SK-N-MC (cell line): ENCODE data around the gene STAT5A.
"Not testable (repeated sequence)": the region's sequence is repeated elsewhere in the genome, so short reads cannot be mapped to it uniquely, and the experiment has no call there.

Source experiments
- DNase-seq: peaks from one replicate; pipeline ENCODE4 v3.0.0-alpha.2; 2011; ENCODE audit warnings: low read depth, low spot score
- H3K27ac ChIP-seq: fragments of 200-600 bp; sonication (generic); 2 replicates; pipeline ENCODE4 v1.5.1; 2016; ENCODE audit warnings: mixed run types
- H3K36me3 ChIP-seq: fragments of 200-600 bp; sonication (generic); 2 replicates; pipeline ENCODE4 v1.6.1; 2017; ENCODE audit warnings: antibody characterized with exemption, low read length, mixed read lengths; ENCODE audit not compliant: insufficient read depth
- H3K4me3 ChIP-seq: fragments of 200-600 bp; sonication (generic); 2 replicates; pipeline ENCODE4 v1.5.1; 2016
- H3K9ac ChIP-seq: fragments of 200-600 bp; sonication (generic); 2 replicates; pipeline ENCODE4 v1.8.0; 2017; ENCODE audit warnings: mixed run types, mixed read lengths; ENCODE audit not compliant: insufficient read length
- H3K9me3 ChIP-seq: fragments of 200-600 bp; sonication (generic); 2 replicates; pipeline ENCODE4 v1.6.1; 2017; ENCODE audit warnings: low read depth, mild to moderate bottlenecking, antibody characterized with exemption, low read length, moderate library complexity, mixed read lengths
- EZH2 ChIP-seq: fragments of 200-600 bp; sonication (generic); IDR thresholded peaks from one replicate; pipeline ENCODE4 v1.6.1; 2017; ENCODE audit warnings: antibody characterized with exemption
- FOXP2 ChIP-seq: optimal IDR thresholded peaks from 2 replicates; pipeline ENCODE3; 2011; ENCODE audit warnings: mild to moderate bottlenecking, moderate library complexity; ENCODE audit not compliant: insufficient read depth; ENCODE audit errors: extremely low read length, control extremely low read depth
- POLR2AphosphoS5 ChIP-seq: IDR thresholded peaks from 2 replicates; pipeline ENCODE4 v1.6.1; 2012; ENCODE audit warnings: mild to moderate bottlenecking, low read depth, low read length, borderline replicate concordance

STAT5A gene

DNA sequence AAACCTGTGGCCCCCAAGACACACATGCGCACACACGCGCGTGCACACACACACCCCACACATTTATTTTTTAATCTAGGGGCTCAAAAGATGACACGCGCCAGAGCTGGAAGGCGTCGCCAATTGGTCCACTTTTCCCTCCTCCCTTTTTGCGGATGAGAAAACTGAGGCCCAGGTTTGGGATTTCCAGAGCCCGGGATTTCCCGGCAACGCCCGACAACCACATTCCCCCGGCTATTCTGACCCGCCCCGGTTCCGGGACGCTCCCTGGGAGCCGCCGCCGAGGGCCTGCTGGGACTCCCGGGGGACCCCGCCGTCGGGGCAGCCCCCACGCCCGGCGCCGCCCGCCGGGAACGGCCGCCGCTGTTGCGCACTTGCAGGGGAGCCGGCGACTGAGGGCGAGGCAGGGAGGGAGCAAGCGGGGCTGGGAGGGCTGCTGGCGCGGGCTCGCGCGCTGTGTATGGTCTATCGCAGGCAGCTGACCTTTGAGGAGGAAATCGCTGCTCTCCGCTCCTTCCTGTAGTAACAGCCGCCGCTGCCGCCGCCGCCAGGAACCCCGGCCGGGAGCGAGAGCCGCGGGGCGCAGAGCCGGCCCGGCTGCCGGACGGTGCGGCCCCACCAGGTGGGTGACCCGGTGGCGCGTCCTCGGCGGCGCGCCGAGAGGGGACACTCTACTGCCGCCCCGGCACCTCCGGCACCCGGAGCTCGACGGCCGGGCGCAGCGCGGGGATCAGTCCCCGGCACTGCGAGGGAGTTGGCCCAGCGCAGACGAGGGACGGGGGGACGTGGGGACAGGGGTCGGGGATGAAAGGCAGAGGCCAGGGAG lies at the start of gene STAT5A:
STAT5A (plus strand) TSS at position 522 of the 826 bp plus-strand sequence. CDS start 914 bp downstream, outside the sequence.
- H3K9ac ChIP-seq: no peak within 1 kb of the TSS
- no peaks in the 10 kb centered on the region for H3K9me3 ChIP-seq
- H3K36me3 ChIP-seq: no peaks in the 10 kb centered on the region
- H3K27ac ChIP-seq: no peak within 1 kb of the TSS
- DNase-seq: no peak
- TF ChIP-seq EZH2 (no peak), FOXP2 (no peak), POLR2AphosphoS5 (no peak)
- H3K4me3 ChIP-seq: no peak within 1 kb of the TSS

DNA sequence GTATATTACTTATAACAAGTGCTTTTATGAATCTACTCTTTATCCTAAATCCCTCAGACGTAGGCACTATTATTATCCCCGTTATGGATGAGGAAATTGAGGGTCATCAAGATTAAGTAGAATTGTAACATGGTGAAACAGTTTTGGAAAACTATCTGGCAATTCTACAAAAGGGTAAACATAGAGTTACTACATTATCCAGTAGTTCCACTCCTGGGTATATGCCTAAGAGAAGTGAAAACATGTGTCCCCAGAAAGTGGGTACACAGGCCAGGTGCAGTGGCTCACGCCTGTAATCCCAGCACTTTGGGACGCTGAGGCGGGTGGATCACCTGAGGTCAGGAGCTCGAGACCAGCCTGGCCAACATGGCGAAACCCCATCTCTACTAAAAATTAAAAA lies 48.7 kb upstream of the STAT5A start:
- H3K9ac ChIP-seq, H3K36me3 ChIP-seq: not testable (repeated sequence)

GRCh38 chr17:42240201-42240600 lies 48.1 kb upstream of the STAT5A start:
- Histone ChIP-seq H3K9me3 (no peaks in the 10 kb centered on the region), H3K4me3 (no peak overlapping the region), H3K36me3 (no peaks in the 10 kb centered on the region), H3K27ac (no peak overlapping the region), H3K9ac (no peak overlapping the region)
- DNase-seq: no peak
- TF ChIP-seq EZH2 (no peak), FOXP2 (no peak), POLR2AphosphoS5 (no peak)

More for the DNA sequence above, 48.7 kb upstream of the STAT5A start:
- H3K9me3 ChIP-seq, H3K27ac ChIP-seq, DNase-seq, H3K4me3 ChIP-seq: not testable (repeated sequence)

DNA sequence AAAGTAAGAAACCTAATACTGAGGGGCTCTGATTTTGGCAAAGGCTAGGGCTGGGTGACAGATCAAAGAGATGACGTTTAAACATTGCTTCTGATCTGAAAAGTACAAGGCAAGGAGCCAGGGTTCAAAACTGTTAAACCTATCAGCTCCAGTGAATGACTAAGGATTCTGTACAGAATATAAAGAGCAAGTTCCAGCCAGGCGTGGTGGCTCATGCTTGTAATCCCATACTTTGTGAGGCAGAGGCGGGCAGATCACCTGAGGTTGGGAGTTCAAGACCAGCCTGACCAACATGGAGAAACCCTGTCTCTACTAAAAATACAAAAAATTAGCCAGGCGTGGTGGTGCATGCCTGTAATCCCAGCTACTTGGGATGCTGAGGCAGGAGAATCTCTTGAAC lies 47.4 kb upstream of the STAT5A start:
- H3K4me3 ChIP-seq, H3K9me3 ChIP-seq, H3K36me3 ChIP-seq, DNase-seq, H3K9ac ChIP-seq, H3K27ac ChIP-seq: not testable (repeated sequence)

GRCh38 chr17:42241871-42242270 lies 46.4 kb upstream of the STAT5A start:
- Histone ChIP-seq H3K9ac (no peak overlapping the region), H3K36me3 (no peaks in the 10 kb centered on the region), H3K4me3 (no peak overlapping the region), H3K27ac (no peak overlapping the region), H3K9me3 (no peaks in the 10 kb centered on the region)
- no peak for DNase-seq
- no peak for TF ChIP-seq EZH2
- no peak for TF ChIP-seq POLR2AphosphoS5
- no peak for TF ChIP-seq FOXP2

DNA sequence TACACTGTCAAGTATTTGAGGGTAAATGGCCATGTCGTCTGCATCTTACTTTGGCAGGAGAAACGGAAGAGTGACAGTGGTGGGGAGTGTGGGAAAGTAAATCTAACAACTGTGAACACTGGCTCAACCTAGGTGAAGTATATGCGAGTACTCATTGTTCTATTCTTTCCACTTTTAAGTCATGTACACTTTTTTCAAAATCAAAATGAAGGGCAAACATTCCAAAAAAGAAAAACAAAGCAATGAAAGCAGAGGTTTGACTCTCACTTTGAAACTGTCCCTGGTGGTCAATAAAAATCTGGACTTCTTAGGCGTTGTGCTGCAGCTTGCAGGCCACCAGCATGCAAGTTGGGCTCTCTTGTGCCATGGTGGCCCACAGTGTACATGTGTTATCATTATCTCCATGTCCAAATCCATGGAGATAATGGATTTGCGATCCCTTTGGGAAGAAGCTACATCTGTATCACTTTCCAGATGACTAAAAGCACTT lies 44.8 kb upstream of the STAT5A start:
- DNase-seq: no peak
- Histone ChIP-seq H3K9ac (no peak overlapping the region), H3K36me3 (no peaks in the 10 kb centered on the region), H3K27ac (no peak overlapping the region), H3K9me3 (no peaks in the 10 kb centered on the region), H3K4me3 (no peak overlapping the region)
- TF ChIP-seq EZH2: no peak
- no peak for TF ChIP-seq POLR2AphosphoS5
- no peak for TF ChIP-seq FOXP2

DNA sequence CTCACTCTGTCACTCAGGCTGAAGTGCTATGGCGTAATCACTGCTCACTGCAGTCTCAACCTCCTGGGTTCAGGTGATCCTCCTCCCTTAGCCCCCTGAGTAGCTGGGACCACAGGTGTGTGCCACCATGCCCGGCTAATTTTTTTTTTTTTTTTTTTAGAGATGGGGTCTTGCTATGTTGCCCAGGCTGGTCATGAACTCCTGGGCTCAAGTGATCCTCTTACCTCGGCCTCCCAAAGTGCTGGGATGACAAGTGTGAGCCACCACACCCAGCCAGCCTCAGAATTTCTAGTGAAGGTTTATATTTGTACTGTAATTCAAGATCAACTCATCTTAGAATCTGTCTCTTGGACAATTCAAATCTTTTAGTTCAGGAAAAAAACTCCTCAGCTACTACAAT lies 44.2 kb upstream of the STAT5A start:
- H3K27ac ChIP-seq, H3K36me3 ChIP-seq, H3K9me3 ChIP-seq, DNase-seq, H3K4me3 ChIP-seq, H3K9ac ChIP-seq: not testable (repeated sequence)

- not testable (repeated sequence) for H3K9ac ChIP-seq, H3K9me3 ChIP-seq, DNase-seq, H3K36me3 ChIP-seq, H3K4me3 ChIP-seq, H3K27ac ChIP-seq
These were observed 43.1 kb upstream of the STAT5A start for GRCh38 chr17:42245183-42245582.

GRCh38 chr17:42246515-42246914 lies 41.8 kb upstream of the STAT5A start:
- no peaks in the 10 kb centered on the region for H3K36me3 ChIP-seq
- DNase-seq: no peak
- H3K9me3 ChIP-seq: no peaks in the 10 kb centered on the region
- H3K27ac ChIP-seq: no peak overlapping the region
- no peak overlapping the region for H3K4me3 ChIP-seq
- TF ChIP-seq EZH2: no peak
- no peak overlapping the region for H3K9ac ChIP-seq
